Tibial nerve (tissue), 3 donors: ENCODE results near the gene CTAGE4.
"Not testable (repeated sequence)": the region's sequence is repeated elsewhere in the genome, so short reads cannot be mapped to it uniquely, and the experiment has no call there.

Experiments
- CTCF ChIP-seq, 5 experiments: fragments of 200-600 bp in 3 of 5; fragments of 450-650 bp in 2 of 5; sonication (generic) in 3 of 5; IDR thresholded peaks; one replicate each; pipeline ENCODE4 v1.5.1; 2016 to 2019; ENCODE audit warnings: antibody characterized with exemption in 5 of 5, mild to moderate bottlenecking in 3 of 5, moderate library complexity in 2 of 5
- POLR2A ChIP-seq, 2 donors: fragments of 450-650 bp; IDR thresholded peaks; one replicate each; pipeline ENCODE4 v1.6.1; 2017; ENCODE audit warnings: antibody characterized with exemption in 2 of 2, mild to moderate bottlenecking in 2 of 2, moderate library complexity in 2 of 2

GRCh38 chr7:144187848-144188247 is 4.6 kb downstream of the CTAGE4 start:
- TF ChIP-seq CTCF, POLR2A (IDR thresholded peaks at IDR 0.05): not testable (repeated sequence)
